H1 (cell line): Measurements from ENCODE around the gene OR9A4.

Source experiments
- CBX8 ChIP-seq: fragments of 300-800, 300-1000 bp; sonication (generic); IDR thresholded peaks from 2 replicates; pipeline ENCODE4 v1.7.1; 2016; ENCODE audit warnings: low read depth, low read length, borderline replicate concordance
- CTCF ChIP-seq, 3 experiments: IDR thresholded peaks; 1 replicate in 2 of 3; 2 replicates in 1 of 3; pipeline versions ENCODE4 v1.5.1 to v1.6.1; 2011; ENCODE audit warnings: low read length in 3 of 3, mild to moderate bottlenecking in 3 of 3, inconsistent platforms in 2 of 3, low read depth in 1 of 3, moderate library complexity in 1 of 3; ENCODE audit not compliant: insufficient read depth in 1 of 3; ENCODE audit errors: control extremely low read depth in 1 of 3
- MAFK ChIP-seq: IDR thresholded peaks from 2 replicates; pipeline ENCODE4 v1.6.1; 2012; ENCODE audit warnings: low read depth, mild to moderate bottlenecking, improper control_type of control experiment, low read length
- TEAD4 ChIP-seq: IDR thresholded peaks from 2 replicates; pipeline ENCODE4 v1.6.1; 2012; ENCODE audit warnings: low read depth, low read length, inconsistent platforms, mixed read lengths

GRCh38 chr7:141954334-141954733 lies 38.1 kb downstream of the OR9A4 start:
- TF ChIP-seq CBX8 (no peak), CTCF (IDR thresholded peaks at IDR 0.05; ENCODE audit: control extremely low read depth in 1 of 3, insufficient read depth in 1 of 3, low read depth in 1 of 3, low read length in 3 of 3) (no peak), MAFK (no peak), TEAD4 (no peak)
